HUDEP-2 (cell line): ENCODE results near the gene SMAD2.
"Not testable (repeated sequence)": the region's sequence is repeated elsewhere in the genome, so short reads cannot be mapped to it uniquely, and the experiment has no call there.

Experiments used
- DNase-seq, 76 experiments: peaks; one replicate each; lab custom pipeline; 2025; ENCODE audit not compliant: unreplicated experiment in 76 of 76; lab: John Stamatoyannopoulos, UW

SMAD2 gene

GRCh38 chr18:47800248-47800647 is 130.2 kb downstream of the SMAD2 start:
- DNase-seq, result no peak

GRCh38 chr18:47799376-47799775 is 131.1 kb downstream of the SMAD2 start:
- no peak for DNase-seq

DNA sequence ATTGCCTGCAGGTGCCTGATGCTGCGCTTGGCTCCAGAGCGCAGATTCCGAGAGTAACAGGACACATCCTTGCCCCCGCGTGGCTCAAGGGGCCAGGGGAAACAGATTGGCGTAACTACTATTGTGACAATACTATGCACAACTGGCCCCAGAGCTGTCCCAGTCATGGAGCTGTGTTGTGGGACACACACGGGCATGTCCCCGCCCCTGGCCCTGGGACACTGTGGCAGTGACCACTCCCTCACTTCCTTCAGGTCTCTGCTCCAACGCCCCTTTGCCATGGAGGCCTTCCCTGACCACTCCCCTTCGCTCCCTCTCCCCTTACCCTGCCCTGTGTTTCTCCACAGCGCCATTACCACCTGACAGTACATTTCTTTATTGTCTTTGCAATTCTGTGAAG is 132.1 kb downstream of the SMAD2 start:
- no peak for DNase-seq

GRCh38 chr18:47797126-47797525 is 133.3 kb downstream of the SMAD2 start:
- no peak for DNase-seq

DNA sequence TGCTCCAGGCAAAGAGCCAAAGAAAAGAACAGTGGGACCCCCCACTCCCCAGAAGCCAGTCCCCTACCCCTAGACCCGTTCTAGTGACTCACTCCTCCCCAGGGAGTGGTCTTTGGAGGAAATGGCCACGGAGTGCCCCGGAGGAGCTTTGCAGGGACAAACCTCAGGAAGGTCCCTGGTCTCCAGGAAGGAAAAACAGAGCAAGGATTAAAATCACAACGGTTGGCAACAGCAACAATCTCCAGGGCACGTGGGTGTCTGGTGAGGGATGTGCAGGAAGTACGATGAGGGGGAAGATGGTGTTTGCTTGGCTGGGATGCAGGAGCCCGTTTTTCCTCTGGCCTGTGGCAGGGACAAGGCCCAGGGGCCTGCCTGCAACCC is 135.0 kb downstream of the SMAD2 start:
- DNase-seq, result no peak

DNA sequence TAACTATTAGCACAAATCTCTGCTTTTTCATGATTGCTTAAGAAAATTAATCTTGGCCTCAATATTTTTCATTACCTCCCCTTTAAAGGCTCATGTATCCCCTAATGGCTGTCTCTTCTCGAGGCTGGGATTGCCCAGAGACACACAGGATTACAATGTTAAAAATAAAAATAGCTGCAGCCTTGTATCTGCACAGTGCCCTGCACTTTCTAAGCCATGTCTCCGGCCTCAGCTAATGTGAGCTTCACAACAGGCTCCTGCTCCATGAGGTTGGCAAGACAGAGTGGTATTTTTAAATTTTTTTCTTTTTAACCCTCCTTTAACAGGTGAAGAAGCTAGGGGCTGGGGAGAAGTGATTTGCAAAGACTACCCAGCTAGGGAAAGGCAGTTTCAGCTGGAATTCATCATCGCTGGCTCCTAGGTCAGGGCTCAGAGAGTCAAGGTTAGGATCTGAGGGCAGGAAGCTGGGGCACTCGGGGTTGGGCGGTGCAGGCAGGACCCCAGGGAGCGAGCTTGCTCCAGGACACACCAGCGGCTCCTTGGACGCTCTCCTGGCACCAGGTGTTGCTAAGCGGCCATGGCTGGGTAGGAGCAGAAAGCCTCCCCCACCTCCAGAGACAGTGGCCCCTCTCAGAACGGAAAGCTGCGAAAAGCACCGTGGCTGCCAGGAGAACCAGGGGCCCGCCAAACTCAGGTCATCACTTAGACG is 135.6 kb downstream of the SMAD2 start:
- DNase-seq, result no peak

DNA sequence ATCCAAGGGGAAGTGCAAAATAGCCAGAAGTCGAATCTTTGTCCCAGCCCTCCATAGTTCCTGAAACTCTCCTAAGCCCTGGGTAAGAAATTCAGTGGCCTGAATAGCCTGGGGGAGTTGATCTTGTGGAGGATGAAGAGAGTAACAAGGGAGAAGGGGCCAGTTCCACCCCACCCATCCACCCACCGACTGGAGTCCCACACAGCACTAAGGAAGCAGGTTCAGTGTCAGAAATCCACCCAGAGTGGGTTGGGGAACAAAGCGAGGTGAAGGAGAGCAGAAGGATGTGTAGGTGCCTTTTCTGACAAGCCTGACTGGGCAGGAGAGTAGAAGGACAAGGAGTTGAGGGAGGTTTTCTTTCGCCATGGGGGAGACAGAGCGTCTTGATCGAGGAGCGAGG is 136.8 kb downstream of the SMAD2 start:
- no peak for DNase-seq

DNA sequence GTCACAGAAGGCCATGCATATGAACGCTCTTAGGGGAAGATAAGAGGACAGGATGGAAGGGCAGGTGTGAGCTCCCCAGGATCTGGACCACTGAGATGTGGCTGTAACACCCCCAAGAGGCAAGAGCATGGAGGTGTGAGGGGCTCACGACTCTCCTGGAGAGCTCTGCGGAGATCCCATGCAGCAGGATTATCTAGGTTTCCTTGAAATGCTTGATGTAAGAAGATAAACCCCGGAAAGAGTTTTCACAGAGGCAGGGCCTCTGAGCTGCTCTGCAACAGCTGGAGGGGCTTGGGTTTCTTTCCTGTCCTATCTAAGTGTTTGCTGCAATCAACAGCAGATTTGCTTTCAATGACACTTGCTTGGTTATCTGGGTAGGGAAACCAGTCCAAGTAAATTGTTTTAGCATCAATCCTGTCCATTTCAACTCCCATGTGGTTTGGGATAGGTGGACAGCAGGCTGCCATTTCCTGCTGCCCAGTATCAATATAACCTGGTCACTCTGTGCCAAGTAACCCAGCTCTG is 138.9 kb downstream of the SMAD2 start:
- no peak for DNase-seq

DNA sequence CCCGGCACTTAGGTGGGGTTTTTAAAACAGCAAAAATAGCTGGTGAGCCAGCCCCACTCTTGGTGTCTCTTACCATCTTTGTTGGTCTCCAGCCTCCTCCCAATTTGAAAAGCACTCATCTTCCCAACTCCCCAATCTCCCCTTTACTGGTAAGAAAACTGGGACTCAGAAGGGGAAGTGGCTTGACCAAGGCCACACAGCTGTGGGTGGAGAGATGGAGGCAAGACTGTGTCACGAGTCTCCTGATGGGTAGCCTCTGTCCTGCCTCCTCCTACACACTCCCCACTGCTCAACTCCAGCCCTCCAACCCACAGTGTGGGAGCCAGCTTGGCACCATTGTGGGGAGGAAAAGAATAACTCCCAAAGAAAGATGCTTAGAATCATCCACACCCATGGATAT is 140.4 kb downstream of the SMAD2 start:
- no peak for DNase-seq

- DNase-seq, result no peak
Measured at GRCh38 chr18:47788621-47789020, 141.8 kb downstream of the SMAD2 start.

- DNase-seq, result no peak
Measured at GRCh38 chr18:47781561-47781960, 148.9 kb downstream of the SMAD2 start.

GRCh38 chr18:47780011-47780725 is 150.3 kb downstream of the SMAD2 start:
- DNase-seq, result no peak

GRCh38 chr18:47779381-47779780 is 151.1 kb downstream of the SMAD2 start:
- DNase-seq, result no peak

- DNase-seq, result no peak
Measured at GRCh38 chr18:47777626-47778025, 152.8 kb downstream of the SMAD2 start.

GRCh38 chr18:47775961-47776360 is 154.5 kb downstream of the SMAD2 start:
- peak in 13 of 76 experiments; percentile 2 to 56 (median 19) for DNase-seq

DNA sequence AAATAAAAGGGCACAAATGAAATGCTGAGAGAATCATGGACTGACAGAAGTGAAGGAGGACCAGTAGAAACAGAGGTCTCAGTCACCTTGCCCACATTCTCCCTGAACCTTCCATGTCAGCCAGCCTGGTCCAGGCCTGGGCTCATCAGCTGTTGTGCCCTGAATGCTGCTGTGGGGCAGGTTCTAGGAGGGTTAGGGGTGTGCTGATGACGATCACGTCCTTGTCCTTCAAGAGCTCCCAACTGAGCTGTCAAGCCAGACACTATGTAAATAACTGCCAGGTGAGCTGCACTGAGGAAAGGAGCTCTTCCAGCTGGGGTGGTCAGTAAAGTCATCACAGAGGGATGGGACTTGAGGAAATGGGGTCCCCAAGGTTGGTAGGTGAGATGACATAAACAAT is 156.5 kb downstream of the SMAD2 start:
- DNase-seq, result no peak

GRCh38 chr18:47772374-47773248 is 157.8 kb downstream of the SMAD2 start:
- peak in 57 of 76 experiments; percentile 2 to 78 (median 39) for DNase-seq

DNA sequence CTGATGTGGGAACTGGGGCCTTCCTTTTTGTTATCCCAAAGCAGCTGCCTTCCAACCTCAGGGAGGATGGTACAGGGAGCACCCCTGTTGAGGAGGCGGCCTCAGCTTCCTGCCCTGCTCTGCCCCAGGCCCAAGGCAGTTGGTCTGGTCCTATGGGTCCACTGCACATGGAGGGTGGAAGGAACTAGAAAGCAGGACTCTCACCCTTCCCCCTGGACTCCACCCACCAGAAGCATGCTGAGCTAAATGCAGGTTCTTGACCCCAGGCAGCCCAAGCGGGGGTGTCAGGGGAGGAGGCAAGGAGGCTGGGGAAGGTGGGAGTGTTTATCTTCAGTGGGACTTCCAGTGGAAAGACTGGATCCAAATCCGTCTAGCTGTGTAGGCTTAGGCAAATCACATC is 158.5 kb downstream of the SMAD2 start:
- no peak for DNase-seq

DNA sequence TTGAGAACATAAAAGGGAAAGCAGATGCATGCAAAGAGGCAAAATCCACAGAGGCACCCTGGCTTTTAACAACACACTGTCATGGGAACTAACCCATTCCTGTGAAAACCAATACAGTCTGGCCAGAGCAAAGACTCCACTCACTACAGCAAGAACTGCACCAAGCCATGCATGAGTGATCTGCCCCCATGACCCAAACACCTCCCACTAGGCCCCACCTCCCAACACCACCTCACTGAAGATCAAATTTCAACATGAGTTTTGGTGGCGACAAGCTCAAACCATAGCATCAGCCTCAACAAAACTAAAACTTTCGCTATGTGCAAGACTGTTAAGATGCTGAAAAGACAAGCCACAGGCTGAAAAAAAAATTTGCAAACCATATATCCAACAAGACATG is 162.8 kb downstream of the SMAD2 start:
- DNase-seq, result no peak

DNA sequence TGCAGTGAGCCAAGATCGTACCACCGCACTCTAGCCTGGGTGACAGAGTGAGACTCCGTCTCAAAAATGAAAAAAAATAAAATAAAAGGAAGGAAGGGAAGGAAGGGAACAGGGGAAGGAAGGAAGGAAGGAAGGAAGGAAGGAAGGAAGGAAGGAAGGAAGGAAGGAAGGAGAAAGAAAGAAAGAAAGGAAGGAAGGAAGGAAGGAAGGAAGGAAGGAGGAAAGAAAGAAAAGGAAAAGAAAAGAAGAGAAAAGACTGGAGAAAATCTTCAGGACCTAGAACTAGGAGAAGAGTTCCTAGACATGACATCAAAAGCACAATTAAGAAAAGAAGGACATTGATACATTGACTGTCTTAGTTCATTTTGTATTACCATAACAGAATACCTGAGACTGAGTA is 163.3 kb downstream of the SMAD2 start:
- DNase-seq, result not testable (repeated sequence)
